ENCODE measurements around the gene MYBPC3. TPM values are rescaled to one million over a fixed set of nuclear protein-coding genes. Genes with fewer than 3 reads are reported as not detected.

MYBPC3 gene
- total and polyA plus RNA-seq, 4 donors: 0.89 to 3.4 (median 1.0) TPM

DNA sequence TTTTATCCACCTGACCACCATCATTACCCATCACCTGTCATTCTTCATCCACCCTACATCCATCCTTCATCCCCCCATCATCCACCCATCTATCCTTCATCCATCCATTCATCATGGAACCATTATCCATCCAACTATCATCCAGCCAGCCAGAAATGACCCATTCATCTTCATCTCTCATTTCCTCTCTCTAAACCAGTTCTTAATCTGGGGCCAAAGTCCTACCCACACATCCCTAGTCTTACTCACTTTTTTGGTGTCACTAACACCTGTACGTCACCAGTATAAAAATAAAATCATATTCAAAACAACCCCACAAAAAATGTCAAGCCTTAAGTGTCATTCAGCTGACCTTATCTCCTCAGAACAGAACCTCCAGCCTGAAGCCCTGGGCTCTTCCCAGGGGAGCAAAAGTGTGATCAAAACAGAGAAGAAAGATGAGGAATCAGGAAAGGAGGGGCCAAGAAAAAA is 13.6 kb upstream of the MYBPC3 start:
- no peaks in the 10 kb centered on the region for H3K36me3 ChIP-seq (ENCODE audit: control insufficient read depth in 4 of 4, insufficient read depth in 4 of 4, low read length in 4 of 4)

GRCh38 chr11:47361419-47361818 is 8.9 kb upstream of the MYBPC3 start:
- DNase-seq: no peak

More for the DNA sequence above, 13.6 kb upstream of the MYBPC3 start:
- no peaks in the 10 kb centered on the region for H3K4me1 ChIP-seq (ENCODE audit: control insufficient read depth in 5 of 5, insufficient read depth in 5 of 5, low read length in 5 of 5)
- 73 to 88% methylated on average over 1 of the region's 1 CpG for WGBS, 2 donors
- H3K27me3 ChIP-seq (ENCODE audit: control insufficient read depth in 3 of 3, insufficient read depth in 3 of 3, low read length in 2 of 3): peaks cover 0 to 4% (median 0%) of the 10 kb centered on the region in 3 donors
- H3K9ac ChIP-seq (ENCODE audit: insufficient read depth in 1 of 2, low read length in 2 of 2): no peak overlapping the region
- H3K4me3 ChIP-seq: no peak overlapping the region
- no peak overlapping the region for H3K27ac ChIP-seq (ENCODE audit: low read depth in 1 of 2, low read length in 1 of 2)
- ATAC-seq (ENCODE audit: insufficient read depth, low FRiP score): no peak
- TF ChIP-seq, protein P1, sequence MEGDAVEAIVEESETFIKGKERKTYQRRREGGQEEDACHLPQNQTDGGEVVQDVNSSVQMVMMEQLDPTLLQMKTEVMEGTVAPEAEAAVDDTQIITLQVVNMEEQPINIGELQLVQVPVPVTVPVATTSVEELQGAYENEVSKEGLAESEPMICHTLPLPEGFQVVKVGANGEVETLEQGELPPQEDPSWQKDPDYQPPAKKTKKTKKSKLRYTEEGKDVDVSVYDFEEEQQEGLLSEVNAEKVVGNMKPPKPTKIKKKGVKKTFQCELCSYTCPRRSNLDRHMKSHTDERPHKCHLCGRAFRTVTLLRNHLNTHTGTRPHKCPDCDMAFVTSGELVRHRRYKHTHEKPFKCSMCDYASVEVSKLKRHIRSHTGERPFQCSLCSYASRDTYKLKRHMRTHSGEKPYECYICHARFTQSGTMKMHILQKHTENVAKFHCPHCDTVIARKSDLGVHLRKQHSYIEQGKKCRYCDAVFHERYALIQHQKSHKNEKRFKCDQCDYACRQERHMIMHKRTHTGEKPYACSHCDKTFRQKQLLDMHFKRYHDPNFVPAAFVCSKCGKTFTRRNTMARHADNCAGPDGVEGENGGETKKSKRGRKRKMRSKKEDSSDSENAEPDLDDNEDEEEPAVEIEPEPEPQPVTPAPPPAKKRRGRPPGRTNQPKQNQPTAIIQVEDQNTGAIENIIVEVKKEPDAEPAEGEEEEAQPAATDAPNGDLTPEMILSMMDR (IDR thresholded peaks at IDR 0.05; ENCODE audit: control extremely low read depth, extremely low read depth): no peak
- no peaks in the 10 kb centered on the region for H3K9me3 ChIP-seq (ENCODE audit: control insufficient read depth in 4 of 4, insufficient read depth in 3 of 4, low read length in 3 of 4)
- DNase-seq: no peak

DNA sequence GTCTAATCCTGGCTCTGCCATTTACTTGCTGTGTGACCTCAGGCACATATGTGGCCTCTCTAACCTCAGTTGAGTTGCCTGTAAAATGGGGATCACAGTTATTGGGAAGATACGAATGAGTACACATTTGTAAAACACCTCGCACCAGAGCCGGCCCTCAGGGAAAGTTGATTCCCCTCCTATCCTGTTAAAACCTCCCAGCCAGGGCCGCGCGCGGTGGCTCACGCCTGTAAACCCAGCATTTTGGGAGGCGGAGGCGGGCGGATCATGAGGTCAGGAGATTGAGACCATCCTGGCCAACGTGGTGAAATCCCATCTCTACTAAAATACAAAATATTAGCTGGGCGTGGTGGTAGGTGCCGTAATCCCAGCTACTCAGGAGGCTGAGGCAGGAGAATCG is 7.8 kb upstream of the MYBPC3 start:
- DNase-seq (no peak), ATAC-seq (ENCODE audit: insufficient read depth, low FRiP score) (no peak)
- H3K27me3 ChIP-seq (ENCODE audit: control insufficient read depth in 3 of 3, insufficient read depth in 3 of 3, low read length in 2 of 3): no peaks in the 10 kb centered on the region
- H3K4me1 ChIP-seq (ENCODE audit: control insufficient read depth in 5 of 5, insufficient read depth in 5 of 5, low read length in 5 of 5): peaks cover 0 to 6% (median 0%) of the 10 kb centered on the region in 5 donors
- TF ChIP-seq, protein P1 (IDR thresholded peaks at IDR 0.05; ENCODE audit: control extremely low read depth, extremely low read depth): no peak
- no peak overlapping the region for H3K27ac ChIP-seq (ENCODE audit: low read depth in 1 of 2, low read length in 1 of 2)
- H3K4me3 ChIP-seq: no peak overlapping the region
- peaks cover 0 to 5% (median 2%) of the 10 kb centered on the region in 4 donors for H3K36me3 ChIP-seq (ENCODE audit: control insufficient read depth in 4 of 4, insufficient read depth in 4 of 4, low read length in 4 of 4)
- H3K9ac ChIP-seq (ENCODE audit: insufficient read depth in 1 of 2, low read length in 2 of 2): no peak overlapping the region
- WGBS, 2 donors: 87 to 88% methylated on average over 15 of the region's 15 CpGs
- no peaks in the 10 kb centered on the region for H3K9me3 ChIP-seq (ENCODE audit: control insufficient read depth in 4 of 4, insufficient read depth in 3 of 4, low read length in 3 of 4)

More at GRCh38 chr11:47361419-47361818, 8.9 kb upstream of the MYBPC3 start:
- Histone ChIP-seq H3K9ac (ENCODE audit: insufficient read depth in 1 of 2, low read length in 2 of 2) (no peak overlapping the region), H3K9me3 (ENCODE audit: control insufficient read depth in 4 of 4, insufficient read depth in 3 of 4, low read length in 3 of 4) (no peaks in the 10 kb centered on the region), H3K36me3 (ENCODE audit: control insufficient read depth in 4 of 4, insufficient read depth in 4 of 4, low read length in 4 of 4) (peaks cover 0 to 5% (median 2%) of the 10 kb centered on the region in 4 donors), H3K4me1 (ENCODE audit: control insufficient read depth in 5 of 5, insufficient read depth in 5 of 5, low read length in 5 of 5) (no peaks in the 10 kb centered on the region), H3K4me3 (no peak overlapping the region), H3K27ac (ENCODE audit: low read depth in 1 of 2, low read length in 1 of 2) (peak overlapping the region; percentile 1 to 34), H3K27me3 (ENCODE audit: control insufficient read depth in 3 of 3, insufficient read depth in 3 of 3, low read length in 2 of 3) (no peaks in the 10 kb centered on the region)
- TF ChIP-seq, protein P1 (IDR thresholded peaks at IDR 0.05; ENCODE audit: control extremely low read depth, extremely low read depth): no peak
- no peak for ATAC-seq (ENCODE audit: insufficient read depth, low FRiP score)
- 77 to 81% methylated on average over 13 of the region's 13 CpGs for WGBS, 2 donors

DNA sequence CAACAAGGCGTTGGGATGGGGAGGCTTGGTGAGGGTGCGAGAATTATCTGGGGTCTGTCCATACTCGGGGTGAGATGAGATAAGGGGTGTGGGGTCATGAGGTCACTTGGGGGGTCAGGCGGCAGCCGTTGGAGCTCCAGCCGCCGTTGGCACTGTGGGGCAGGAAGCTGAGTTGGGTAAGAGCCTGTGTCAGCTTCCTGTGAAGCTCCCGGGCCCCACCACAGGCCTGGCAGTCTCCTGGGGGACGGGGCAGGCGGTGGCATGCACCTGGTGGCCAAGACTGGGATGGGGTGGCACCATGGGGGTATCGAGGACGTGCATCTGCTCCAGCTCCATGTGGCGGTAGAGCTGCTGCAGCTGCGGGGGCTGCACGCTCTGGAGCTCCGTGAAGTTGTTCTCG is 7.1 kb upstream of the MYBPC3 start:
- Histone ChIP-seq H3K9me3 (ENCODE audit: control insufficient read depth in 4 of 4, insufficient read depth in 3 of 4, low read length in 3 of 4) (no peaks in the 10 kb centered on the region), H3K27ac (ENCODE audit: low read depth in 1 of 2, low read length in 1 of 2) (peak overlapping the region in 1 of 2 donors; percentile 59), H3K9ac (ENCODE audit: insufficient read depth in 1 of 2, low read length in 2 of 2) (no peak overlapping the region), H3K4me1 (ENCODE audit: control insufficient read depth in 5 of 5, insufficient read depth in 5 of 5, low read length in 5 of 5) (peaks cover 0 to 8% (median 0%) of the 10 kb centered on the region in 5 donors), H3K27me3 (ENCODE audit: control insufficient read depth in 3 of 3, insufficient read depth in 3 of 3, low read length in 2 of 3) (no peaks in the 10 kb centered on the region), H3K4me3 (no peak overlapping the region), H3K36me3 (ENCODE audit: control insufficient read depth in 4 of 4, insufficient read depth in 4 of 4, low read length in 4 of 4) (peaks cover 0 to 5% (median 2%) of the 10 kb centered on the region in 4 donors)
- no peak for ATAC-seq (ENCODE audit: insufficient read depth, low FRiP score)
- WGBS, 2 donors: 38 to 52% methylated on average over 17 of the region's 17 CpGs
- no peak for DNase-seq
- TF ChIP-seq, protein P1 (IDR thresholded peaks at IDR 0.05; ENCODE audit: control extremely low read depth, extremely low read depth): no peak
